ENCODE results near the gene GNAQ.
"Not testable (repeated sequence)": the region's sequence is repeated elsewhere in the genome, so short reads cannot be mapped to it uniquely, and the experiment has no call there.

The GNAQ gene

DNA sequence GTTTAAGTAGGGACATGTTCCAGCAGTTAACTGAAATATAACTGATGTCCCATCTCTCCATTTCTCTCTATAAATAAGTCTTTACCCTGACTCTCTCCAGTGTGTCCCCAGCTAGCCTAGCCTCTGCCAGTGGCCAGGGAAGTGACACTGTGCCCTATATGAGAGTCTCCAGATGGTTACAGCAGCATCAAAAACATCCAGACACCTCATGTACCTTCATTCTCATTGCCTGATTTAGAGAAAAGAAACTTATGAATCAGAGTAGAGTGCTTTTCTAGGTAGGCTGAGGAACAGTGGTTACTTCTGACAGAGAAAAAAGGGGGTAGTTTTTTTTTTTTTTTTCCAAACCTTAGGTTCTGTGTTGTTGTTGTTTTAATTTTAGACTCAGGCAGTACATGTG is 148.5 kb downstream of the GNAQ start:
- no peak for TF ChIP-seq CTCF (IDR thresholded peaks at IDR 0.05; ENCODE audit: control extremely low read depth, extremely low read depth, low read depth, missing control alignments)
- CTCF ChIA-PET, result interaction anchor here (2.5 kb wide), 1 partner anchor 10 kb away, joined by 10 read pairs; no protein-coding TSS in a partner anchor
- POLR2A ChIA-PET, result no interaction called here
- DNase-seq (ENCODE audit: extremely low spot score), result no peak

DNA sequence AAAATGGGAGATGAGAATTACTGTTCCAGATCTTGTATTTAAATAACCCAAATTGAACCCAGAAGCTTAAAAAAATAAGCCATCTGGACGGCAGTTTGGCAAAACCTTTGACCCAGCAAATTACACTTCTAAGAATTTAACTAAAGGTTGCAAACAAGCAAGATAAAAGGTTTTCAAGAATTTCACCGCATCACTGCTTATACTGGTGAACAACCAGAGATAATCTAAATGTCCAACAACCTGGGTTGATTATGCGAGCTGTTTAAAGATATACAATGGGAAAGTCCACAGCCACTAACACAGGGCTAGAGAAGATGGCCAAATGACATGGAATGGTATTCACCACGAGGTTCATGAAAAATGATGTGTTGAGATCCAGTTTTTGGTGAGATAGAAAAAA is 149.3 kb downstream of the GNAQ start:
- no peak for DNase-seq (ENCODE audit: extremely low spot score)
- no peak for TF ChIP-seq CTCF (IDR thresholded peaks at IDR 0.05; ENCODE audit: control extremely low read depth, extremely low read depth, low read depth, missing control alignments)
- ChIA-PET POLR2A (no interaction called here), CTCF (interaction anchor here (1.9 kb wide), 1 partner anchor 10 kb away, joined by 8 read pairs; no protein-coding TSS in a partner anchor)

DNA sequence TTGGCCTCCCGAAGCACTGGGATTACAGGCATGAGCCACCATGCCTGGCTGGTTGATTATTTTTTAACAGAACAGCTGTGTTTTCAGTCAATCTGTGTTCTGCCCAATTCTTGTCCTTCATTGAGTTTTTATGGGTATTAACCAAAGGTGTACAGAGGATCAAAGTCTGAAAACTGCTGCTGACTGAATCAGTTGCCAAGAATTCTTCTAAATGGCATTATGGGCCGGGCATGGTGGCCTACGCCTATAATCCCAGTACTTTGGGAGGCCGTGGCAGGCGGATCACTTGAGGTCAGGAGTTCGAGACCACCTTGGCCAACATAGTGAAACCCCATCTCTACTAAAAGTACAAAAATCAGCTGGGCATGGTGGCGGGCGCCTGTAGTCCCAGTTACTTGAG is 150.0 kb downstream of the GNAQ start:
- POLR2A ChIA-PET; DNase-seq (ENCODE audit: extremely low spot score): not testable (repeated sequence)
- CTCF ChIA-PET, result interaction anchor here (1.4 to 1.9 kb wide), 3 partner anchors 11 to 22 kb away, joined by 3 to 8 read pairs (median 4); no protein-coding TSS in a partner anchor

- no peak for DNase-seq (ENCODE audit: extremely low spot score)
- TF ChIP-seq CTCF (IDR thresholded peaks at IDR 0.05; ENCODE audit: control extremely low read depth, extremely low read depth, low read depth, missing control alignments), result no peak
- ChIA-PET CTCF (interaction anchor here (1.4 to 1.9 kb wide), 3 partner anchors 11 to 21 kb away, joined by 3 to 8 read pairs (median 4); no protein-coding TSS in a partner anchor), POLR2A (no interaction called here)
Observed at GRCh38 chr9:77881111-77881510, 150.5 kb downstream of the GNAQ start.

GRCh38 chr9:77879437-77879943 is 152.1 kb downstream of the GNAQ start:
- ChIA-PET CTCF (interaction anchor here (1.0 to 1.4 kb wide), 3 partner anchors 8 to 31 kb away, joined by 3 read pairs; no protein-coding TSS in a partner anchor), POLR2A (no interaction called here)
- no peak for TF ChIP-seq CTCF (IDR thresholded peaks at IDR 0.05; ENCODE audit: control extremely low read depth, extremely low read depth, low read depth, missing control alignments)
- no peak for DNase-seq (ENCODE audit: extremely low spot score)

DNA sequence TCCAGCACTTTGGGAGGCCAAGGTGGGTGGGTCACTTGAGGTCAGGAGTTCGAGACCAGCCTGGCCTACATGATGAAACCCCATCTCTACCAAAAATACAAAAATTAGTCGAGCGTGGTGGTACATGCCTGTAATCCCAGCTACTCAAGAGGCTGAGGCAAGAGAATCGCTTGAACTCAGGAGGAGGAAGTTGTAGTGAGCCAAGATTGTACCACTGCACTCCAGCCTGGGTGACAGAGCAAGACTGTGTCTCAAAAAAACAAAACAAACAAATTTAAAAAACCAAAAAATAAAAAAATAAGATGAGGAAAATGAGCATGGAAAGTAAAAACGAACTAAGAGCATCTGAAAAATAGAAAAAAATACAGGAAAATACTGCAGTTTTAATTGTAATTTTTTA is 152.8 kb downstream of the GNAQ start:
- CTCF ChIA-PET, result interaction anchor here (1.0 to 1.4 kb wide), 2 partner anchors 9 to 32 kb away, joined by 3 read pairs; no protein-coding TSS in a partner anchor
- DNase-seq (ENCODE audit: extremely low spot score); POLR2A ChIA-PET: not testable (repeated sequence)

GRCh38 chr9:77877976-77878375 is 153.6 kb downstream of the GNAQ start:
- ChIA-PET CTCF (no interaction called here), POLR2A (no interaction called here)
- no peak for DNase-seq (ENCODE audit: extremely low spot score)
- no peak for TF ChIP-seq CTCF (IDR thresholded peaks at IDR 0.05; ENCODE audit: control extremely low read depth, extremely low read depth, low read depth, missing control alignments)

- DNase-seq (ENCODE audit: extremely low spot score), result no peak
Observed at GRCh38 chr9:77876590-77876989, 155.0 kb downstream of the GNAQ start.

More at GRCh38 chr9:77876590-77876989, 155.0 kb downstream of the GNAQ start:
- no peak for TF ChIP-seq CTCF (IDR thresholded peaks at IDR 0.05; ENCODE audit: control extremely low read depth, extremely low read depth, low read depth, missing control alignments)
- ChIA-PET POLR2A (no interaction called here), CTCF (no interaction called here)

Measured in GM10248 (cell line).